Heart left ventricle (tissue), 16 donors: ENCODE results near the gene TMOD4. TPM values are rescaled to one million over a fixed set of nuclear protein-coding genes. Genes with fewer than 3 reads are reported as not detected.

Experiments
- ATAC-seq, 4 donors: fragments of 200-7000 bp; cut with Tn5 transposase; one replicate each; pipeline ENCODE4 v1.9.1; 2020 to 2022; ENCODE audit warnings: moderate library complexity in 4 of 4, mild to moderate bottlenecking in 3 of 4, moderate number of reproducible peaks in 1 of 4
- DNase-seq, 5 donors: peaks; one replicate each; pipeline ENCODE4 v3.0.0-alpha.2; 2020
- H3K27ac ChIP-seq, 12 donors: fragments of 200-600 bp; sonication (generic) in 4 of 12; one replicate each; pipeline versions ENCODE4 v1.5.0 to v1.8.0; 2016 to 2022; ENCODE audit warnings: mild to moderate bottlenecking in 2 of 12
- H3K27me3 ChIP-seq, 9 donors: fragments of 200-600 bp; sonication (generic) in 2 of 9; one replicate each; pipeline versions ENCODE4 v1.5.1 to v1.8.0; 2016 to 2022; ENCODE audit warnings: mild to moderate bottlenecking in 3 of 9
- H3K36me3 ChIP-seq, 9 donors: fragments of 200-600 bp; sonication (generic) in 2 of 9; one replicate each; pipeline versions ENCODE4 v1.5.0 to v1.8.0; 2018 to 2022; ENCODE audit warnings: mild to moderate bottlenecking in 2 of 9
- H3K4me1 ChIP-seq, 12 donors: fragments of 200-600 bp; sonication (generic) in 4 of 12; one replicate each; pipeline versions ENCODE4 v1.5.0 to v1.8.0; 2016 to 2022; ENCODE audit warnings: mild to moderate bottlenecking in 3 of 12
- H3K4me3 ChIP-seq, 12 donors: fragments of 200-600 bp; sonication (generic) in 4 of 12; one replicate each; pipeline versions ENCODE4 v1.5.0 to v1.8.0; 2017 to 2022; ENCODE audit warnings: mild to moderate bottlenecking in 9 of 12, moderate library complexity in 4 of 12
- H3K9me3 ChIP-seq, 12 donors: fragments of 200-600 bp; sonication (generic) in 4 of 12; one replicate each; pipeline versions ENCODE4 v1.5.0 to v1.8.0; 2016 to 2022; ENCODE audit warnings: mild to moderate bottlenecking in 1 of 12
- POLR2A ChIP-seq, 2 donors: fragments of 450-650 bp; IDR thresholded peaks; one replicate each; pipeline ENCODE4 v1.6.1; 2017; ENCODE audit warnings: antibody characterized with exemption in 2 of 2, mild to moderate bottlenecking in 2 of 2, moderate library complexity in 2 of 2
- WGBS, 4 donors: extraction: QIAGEN DNeasy Blood & Tissue Kit in 2 of 4; methylation state at CpG; one replicate each; pipeline versions ENCODE4 v1.1.5 to v1.1.7; 2013 to 2018; 5-methylcytosine and 5-hydroxymethylcytosine counted together
- intact Hi-C, 10 donors: fragments of 100-400 bp; cut with DNase I; formaldehyde crosslinking; loops; one replicate each; pipeline versions ENCODE4 v1.11.1 to v1.14.2; 2022
- polyA plus RNA-seq, 2 donors: library from polyadenylated mRNA; stranded (reverse); fragments of 200-250 nt; gene quantifications; one replicate each; pipeline ENCODE4 v1.2.3, GENCODE V29; 2013
- total RNA-seq, 9 donors: library from RNA; depleted of rRNA in 2 of 9; stranded (reverse); fragments of >200 nt in 2 of 9; fragmentation: NEBNext Ultra II Directional in 3 of 9; extraction: Animal tissue kit (Norgen Biotek cat#: 25700) in 3 of 9; gene quantifications; one replicate each; pipeline versions ENCODE4 v1.1.0 to v1.2.4, GENCODE V29; 2016 to 2023
- TF ChIP-seq, protein P1 (sequence below), 12 donors: fragments of 200-600 bp; sonication (generic) in 4 of 12; IDR thresholded peaks; one replicate each; pipeline versions ENCODE4 v1.5.0 to v1.8.0; 2018 to 2022; ENCODE audit warnings: antibody characterized with exemption in 12 of 12, mild to moderate bottlenecking in 5 of 12
- donor health status: ischemic (EF 13 %, LVEDD 7.1; RV severe dilation, severe dysfunction).
- donor health status: healthy with polysubstance abuse.
- donor health status: DM: no; HTN: yes; CAD: no.
- donor health status: DM: no; HTN: no; CAD: no.
- donor health status: ischemic (EF 25% LVEDD 6.9; RV normal size, moderate dysfunction).
- donor health status: ischemic (EF 25% LVEDD 5.7; RV mildly dilated, moderate dysfunction).
- donor health status: healthy.
- donor health status: DM: yes; HTN: yes; CAD: no.
- donor health status: ischemic (EF 35%, LVEDD 5.7; RV mildly dilated, moderate dysfunction).
- donor health status: nonischemic (EF 11% LVEDD 7.7; RV severe dilation, severe dysfunction).
- donor health status: DM: yes; HTN: yes; CAD: no.
- donor health status: PGD.
- donor health status: ischemic (EF 29% LVEDD 5.4; RV normal size, mild dysfunction).
- donor health status: nonischemic (EF 23%, LVEDD 6.1; RV moderate dilation, normal function).

TMOD4 gene
- total and polyA plus RNA-seq, 11 donors: 0.37 to 0.61 (median 0.50) TPM; not detected in 8

DNA sequence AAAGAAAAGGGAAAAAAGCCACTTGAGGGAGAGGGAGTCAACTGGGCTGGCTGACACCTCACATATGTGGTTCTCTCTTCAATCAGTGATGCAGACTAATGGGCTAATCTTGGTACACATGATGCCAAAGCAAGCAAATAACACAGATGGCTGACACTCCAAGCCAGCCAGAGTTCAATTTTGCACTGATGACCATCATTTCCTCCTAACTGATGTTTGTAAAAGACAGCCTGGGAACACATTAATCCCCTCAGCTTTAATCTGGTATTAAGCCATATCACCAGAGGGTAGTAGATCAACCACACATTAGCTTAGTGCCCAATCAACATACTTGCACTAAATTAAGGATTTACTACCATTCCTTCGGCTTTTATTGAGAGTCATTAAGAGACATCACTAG lies 11.4 kb upstream of the TMOD4 start:
- H3K27ac ChIP-seq: no peak overlapping the region
- no peaks in the 10 kb centered on the region for H3K27me3 ChIP-seq
- H3K4me3 ChIP-seq: no peak overlapping the region
- H3K9me3 ChIP-seq: no peaks in the 10 kb centered on the region
- DNase-seq (no peak), ATAC-seq (no peak)
- WGBS, 4 donors: 87 to 95% (median 92%) methylated on average over 1 of the region's 1 CpG
- intact Hi-C loops: loop anchor here in 1 of 10 donors (10.0 kb wide), 1 partner anchor 48 kb away; no protein-coding TSS in a partner anchor
- TF ChIP-seq, protein P1, sequence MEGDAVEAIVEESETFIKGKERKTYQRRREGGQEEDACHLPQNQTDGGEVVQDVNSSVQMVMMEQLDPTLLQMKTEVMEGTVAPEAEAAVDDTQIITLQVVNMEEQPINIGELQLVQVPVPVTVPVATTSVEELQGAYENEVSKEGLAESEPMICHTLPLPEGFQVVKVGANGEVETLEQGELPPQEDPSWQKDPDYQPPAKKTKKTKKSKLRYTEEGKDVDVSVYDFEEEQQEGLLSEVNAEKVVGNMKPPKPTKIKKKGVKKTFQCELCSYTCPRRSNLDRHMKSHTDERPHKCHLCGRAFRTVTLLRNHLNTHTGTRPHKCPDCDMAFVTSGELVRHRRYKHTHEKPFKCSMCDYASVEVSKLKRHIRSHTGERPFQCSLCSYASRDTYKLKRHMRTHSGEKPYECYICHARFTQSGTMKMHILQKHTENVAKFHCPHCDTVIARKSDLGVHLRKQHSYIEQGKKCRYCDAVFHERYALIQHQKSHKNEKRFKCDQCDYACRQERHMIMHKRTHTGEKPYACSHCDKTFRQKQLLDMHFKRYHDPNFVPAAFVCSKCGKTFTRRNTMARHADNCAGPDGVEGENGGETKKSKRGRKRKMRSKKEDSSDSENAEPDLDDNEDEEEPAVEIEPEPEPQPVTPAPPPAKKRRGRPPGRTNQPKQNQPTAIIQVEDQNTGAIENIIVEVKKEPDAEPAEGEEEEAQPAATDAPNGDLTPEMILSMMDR (IDR thresholded peaks at IDR 0.05): no peak
- no peak for TF ChIP-seq POLR2A (IDR thresholded peaks at IDR 0.05)
- peaks cover 3 to 45% (median 38%) of the 10 kb centered on the region in 9 donors for H3K36me3 ChIP-seq
- H3K4me1 ChIP-seq: peaks cover 0 to 32% (median 18%) of the 10 kb centered on the region in 12 donors

DNA sequence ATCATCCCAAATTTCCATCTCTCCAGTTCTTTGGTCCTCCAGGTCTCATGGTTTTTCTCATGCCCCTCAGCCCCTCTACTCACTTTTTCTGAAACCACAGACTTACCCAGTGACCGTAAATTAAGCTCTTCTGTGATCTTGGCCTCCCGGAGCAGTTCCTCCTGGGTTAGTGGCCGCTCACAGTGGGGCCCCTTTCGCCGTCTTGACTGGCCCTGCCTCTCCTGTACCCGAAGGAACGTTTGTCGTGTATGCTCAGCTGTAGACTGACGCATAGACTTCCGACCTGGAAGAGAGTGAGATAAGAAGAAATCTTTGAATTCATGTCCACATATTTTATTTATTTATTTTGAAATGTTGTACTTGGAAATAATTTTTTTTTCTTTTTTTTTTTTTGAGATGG lies 8.4 kb upstream of the TMOD4 start:
- WGBS, 4 donors: 94 to 95% (median 94%) methylated on average over 10 of the region's 10 CpGs
- no peak for TF ChIP-seq POLR2A (IDR thresholded peaks at IDR 0.05)
- TF ChIP-seq, protein P1 (IDR thresholded peaks at IDR 0.05): no peak
- ATAC-seq (no peak), DNase-seq (no peak)
- peaks cover 3 to 75% (median 68%) of the 10 kb centered on the region in 9 donors for H3K36me3 ChIP-seq
- no peak overlapping the region for H3K27ac ChIP-seq
- intact Hi-C loops: loop anchor here in 1 of 10 donors (10.0 kb wide), 1 partner anchor 51 kb away; no protein-coding TSS in a partner anchor
- H3K4me3 ChIP-seq: no peak overlapping the region
- peaks cover 0 to 22% (median 12%) of the 10 kb centered on the region in 12 donors for H3K4me1 ChIP-seq
- H3K27me3 ChIP-seq: no peaks in the 10 kb centered on the region
- no peaks in the 10 kb centered on the region for H3K9me3 ChIP-seq

DNA sequence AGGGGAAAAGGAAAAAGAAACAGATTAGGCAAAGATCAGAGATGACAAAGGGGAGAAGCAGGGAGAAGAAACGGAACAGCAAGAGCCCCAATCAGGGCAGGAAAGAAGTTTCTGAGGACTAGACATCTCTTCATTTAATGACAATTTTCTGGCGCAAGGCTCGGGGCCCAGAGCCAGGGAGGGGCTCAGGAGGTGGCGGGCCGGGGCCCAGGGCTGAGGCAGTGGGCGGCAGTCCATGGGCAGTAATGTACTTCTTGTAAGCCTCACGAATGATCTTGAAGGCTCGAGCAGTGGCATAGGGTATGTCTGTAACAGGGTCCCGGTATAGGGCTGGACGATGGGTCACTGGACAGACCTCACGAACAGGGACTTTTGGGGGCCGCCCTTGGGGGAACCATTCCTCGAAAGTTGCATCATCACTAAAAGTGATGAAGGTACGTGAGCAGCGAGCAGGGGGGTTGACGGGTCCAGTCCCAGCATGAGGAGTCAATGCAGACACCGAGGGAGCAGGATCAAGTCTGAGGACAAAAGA lies 799 bp upstream of the TMOD4 start:
- Histone ChIP-seq H3K36me3 (peaks cover 0 to 96% (median 75%) of the 10 kb centered on the region in 9 donors), H3K9me3 (no peaks in the 10 kb centered on the region), H3K27ac (no peak overlapping the region), H3K4me3 (no peak overlapping the region), H3K4me1 (peaks cover 0 to 11% (median 0%) of the 10 kb centered on the region in 12 donors), H3K27me3 (no peaks in the 10 kb centered on the region)
- DNase-seq: no peak
- TF ChIP-seq, protein P1 (IDR thresholded peaks at IDR 0.05): no peak
- TF ChIP-seq POLR2A (IDR thresholded peaks at IDR 0.05): no peak
- intact Hi-C loops: no loop called here
- 92 to 96% (median 94%) methylated on average over 17 of the region's 17 CpGs for WGBS, 4 donors
- no peak for ATAC-seq

DNA sequence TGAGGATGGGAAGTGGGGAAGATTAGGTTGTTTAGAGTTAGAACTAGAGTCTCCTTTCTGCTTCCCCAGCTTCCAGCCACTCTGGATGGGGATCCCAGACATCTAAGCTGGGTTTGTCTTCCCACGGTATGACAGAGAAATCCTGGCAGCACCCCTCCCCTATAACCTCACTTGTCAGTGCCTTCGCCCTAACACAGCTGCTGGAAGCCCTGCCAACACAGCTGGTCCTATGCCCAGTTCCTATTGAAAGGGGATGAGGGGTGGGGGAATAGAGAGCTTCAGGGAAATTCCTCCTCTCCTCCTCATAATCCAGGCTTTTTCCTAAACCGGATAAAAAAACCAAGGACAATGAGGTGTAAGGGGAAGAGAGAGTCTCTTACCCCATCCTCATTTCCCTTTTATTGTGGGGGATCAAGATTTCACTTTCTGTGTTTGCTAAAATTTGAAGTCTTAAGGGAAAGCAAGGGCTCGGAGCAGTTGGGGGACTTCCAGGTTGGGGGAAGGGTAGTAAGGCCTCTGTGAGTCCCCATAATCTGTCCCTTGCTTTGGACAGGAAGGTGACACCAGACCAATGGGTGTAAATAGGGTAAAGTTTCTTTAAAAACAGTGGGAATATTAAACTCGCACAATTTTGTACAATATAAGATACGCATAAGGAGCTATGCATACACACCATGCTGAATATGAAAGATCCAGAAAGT lies 590 bp downstream of the TMOD4 start:
- 54 to 63% (median 59%) methylated on average over 6 of the region's 6 CpGs for WGBS, 4 donors
- Histone ChIP-seq H3K27me3 (no peaks in the 10 kb centered on the region), H3K27ac (no peak overlapping the region), H3K4me3 (no peak overlapping the region), H3K36me3 (peaks cover 0 to 96% (median 71%) of the 10 kb centered on the region in 9 donors), H3K9me3 (no peaks in the 10 kb centered on the region), H3K4me1 (peaks cover 0 to 11% (median 0%) of the 10 kb centered on the region in 12 donors)
- ATAC-seq: peak in 3 of 4 donors; percentile 28 to 53 (median 39)
- intact Hi-C loops: no loop called here
- DNase-seq: peak in 1 of 5 donors; percentile 43
- TF ChIP-seq, protein P1 (IDR thresholded peaks at IDR 0.05): no peak
- no peak for TF ChIP-seq POLR2A (IDR thresholded peaks at IDR 0.05)
